ENCODE data around the gene HPCAL1.

HPCAL1 gene

DNA sequence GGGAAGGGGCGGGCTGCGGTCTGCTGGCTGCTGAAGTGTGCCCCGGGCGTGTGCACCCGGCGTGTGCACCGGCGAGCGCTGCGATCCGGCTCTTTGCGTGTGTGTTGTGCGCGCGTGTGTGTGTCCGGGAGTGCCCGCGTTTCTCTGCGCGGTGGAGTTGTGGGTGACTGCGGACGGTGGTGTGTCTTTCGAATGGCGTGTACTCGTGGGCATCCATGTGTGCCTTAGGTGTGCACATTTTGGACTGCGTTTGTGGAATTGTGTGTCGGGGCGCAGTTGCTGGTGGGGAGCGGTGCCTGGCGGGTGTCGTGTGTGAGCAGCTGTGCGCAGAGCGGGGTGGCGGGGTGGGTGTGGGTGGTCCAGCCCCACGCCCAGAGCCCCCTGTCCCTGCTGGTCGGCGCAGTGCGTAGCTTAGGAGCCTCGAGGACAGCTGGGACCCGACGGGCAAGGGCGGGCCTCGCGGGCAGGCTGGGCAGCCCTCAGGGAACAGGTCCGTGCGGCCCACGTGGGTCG, 533 bp downstream of the HPCAL1 start:
- ATAC-seq (peak; percentile 2), DNase-seq (peak in 1 of 2 donors; percentile 42)
- H3K27ac Mint-ChIP-seq: peak overlapping the region in 1 of 2 donors; percentile 78
- peak overlapping the region; percentile 91 to 99 for H3K4me3 Mint-ChIP-seq
- peaks cover 90% of the 10 kb centered on the region for H3K4me1 Mint-ChIP-seq
- H3K27me3 Mint-ChIP-seq: no peaks in the 10 kb centered on the region
- peaks cover 5 to 7% of the 10 kb centered on the region in 2 donors for H3K9me3 Mint-ChIP-seq

DNA sequence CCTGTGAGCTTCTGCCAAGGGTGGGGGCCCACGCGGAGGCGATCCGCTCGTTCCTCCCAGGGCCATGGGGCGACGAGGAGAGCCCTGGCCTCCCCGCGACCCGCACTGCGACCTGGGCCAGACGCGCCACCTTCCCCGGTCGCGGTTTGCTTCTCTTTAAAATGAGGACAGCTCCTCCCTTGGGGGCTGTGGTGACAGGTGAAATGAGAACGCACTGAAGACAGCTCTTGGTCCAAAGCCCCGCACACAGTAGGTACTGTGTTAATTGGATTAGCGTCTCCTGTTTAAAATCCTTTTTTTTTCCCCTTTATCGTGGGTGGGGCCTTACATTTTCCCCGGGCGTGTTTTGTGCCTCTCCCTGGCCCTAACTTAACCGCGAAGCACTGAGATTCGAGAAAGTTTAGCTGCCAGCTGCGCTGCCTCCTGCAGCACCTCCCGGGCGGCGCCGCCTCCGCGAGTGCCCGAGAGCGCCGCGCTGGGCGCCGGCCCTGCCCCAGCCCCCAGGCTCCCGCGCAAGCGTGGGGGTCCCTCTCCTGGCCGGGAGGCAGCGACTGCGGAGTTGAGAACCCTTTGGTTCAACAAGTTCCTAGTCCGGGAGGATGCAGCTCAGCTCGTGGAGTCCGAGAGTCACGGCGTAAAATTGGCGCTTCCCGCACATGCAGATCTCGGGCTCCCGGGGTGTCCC, 1.1 kb downstream of the HPCAL1 start:
- Mint-ChIP-seq H3K27me3 (no peaks in the 10 kb centered on the region), H3K9me3 (peaks cover 3 to 4% of the 10 kb centered on the region in 2 donors), H3K4me3 (peak overlapping the region; percentile 91 to 99), H3K4me1 (peaks cover 89% of the 10 kb centered on the region), H3K27ac (peak overlapping the region; percentile 72 to 86)
- ATAC-seq: peak; percentile 0
- DNase-seq: peak; percentile 50

DNA sequence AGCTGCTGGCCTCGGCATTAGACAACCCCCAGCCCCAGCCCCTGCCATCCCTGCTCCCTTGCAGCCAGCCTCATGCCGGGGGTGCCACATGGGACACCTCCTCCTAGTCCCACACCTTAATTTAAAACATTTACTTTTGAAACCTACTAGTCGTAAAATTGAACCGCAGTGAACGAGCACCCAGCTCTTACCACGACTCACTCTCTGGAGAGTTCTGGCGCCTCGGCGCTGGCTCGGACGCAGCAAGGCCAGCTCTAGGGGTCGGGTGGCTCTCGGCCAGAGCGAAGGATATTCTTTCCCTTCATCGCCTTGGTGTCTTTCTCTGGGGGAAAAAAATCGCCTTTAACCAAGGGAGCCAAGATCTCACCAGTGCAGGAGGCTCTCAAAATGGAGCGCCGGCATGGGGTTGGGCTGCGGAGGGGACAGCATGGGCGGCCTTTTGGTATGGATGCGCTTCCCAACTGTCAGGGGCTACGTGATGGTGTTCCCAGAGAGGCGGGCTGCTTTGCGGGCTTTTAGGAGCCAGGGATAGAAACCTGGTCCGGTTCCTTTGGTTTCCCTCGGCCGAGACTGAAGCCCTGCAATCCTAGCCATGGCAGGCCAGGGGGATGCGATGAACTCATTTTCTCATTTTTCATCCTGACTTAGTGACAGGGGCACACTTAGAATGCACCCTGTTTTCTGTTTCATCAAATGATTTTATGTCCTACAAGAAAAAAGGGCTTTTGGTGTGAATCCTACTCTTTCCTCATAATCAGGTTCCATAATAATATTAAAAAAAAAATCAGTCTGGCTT, 2.0 kb downstream of the HPCAL1 start:
- peak overlapping the region in 1 of 2 donors; percentile 9 for H3K27ac Mint-ChIP-seq
- no peak for ATAC-seq
- H3K27me3 Mint-ChIP-seq: no peaks in the 10 kb centered on the region
- peak overlapping the region; percentile 91 to 99 for H3K4me3 Mint-ChIP-seq
- peaks cover 86% of the 10 kb centered on the region for H3K4me1 Mint-ChIP-seq
- no peaks in the 10 kb centered on the region for H3K9me3 Mint-ChIP-seq
- no peak for DNase-seq

DNA sequence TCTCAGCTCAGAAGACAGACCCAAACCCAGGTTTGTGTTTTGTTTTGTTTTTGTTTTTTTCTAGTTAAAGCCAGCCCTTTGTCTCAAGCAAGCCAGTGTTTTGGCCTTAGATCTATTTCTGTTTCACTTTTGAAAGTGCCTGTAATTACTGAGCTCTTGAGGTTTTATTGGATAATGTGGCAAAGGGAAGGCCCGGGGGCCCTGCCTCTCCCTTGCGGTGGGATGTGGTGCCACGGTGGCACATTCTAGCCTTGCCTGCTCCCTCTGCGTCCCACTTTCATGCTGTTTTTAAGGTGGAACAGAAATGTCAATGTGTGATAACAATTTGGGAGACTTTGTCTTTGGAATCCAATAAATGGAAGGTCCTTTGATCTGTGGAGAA, 2.5 kb downstream of the HPCAL1 start:
- peak overlapping the region; percentile 91 to 99 for H3K4me3 Mint-ChIP-seq
- peak overlapping the region in 1 of 2 donors; percentile 68 for H3K27ac Mint-ChIP-seq
- DNase-seq (peak; percentile 53 to 75), ATAC-seq (peak; percentile 46)
- H3K9me3 Mint-ChIP-seq: no peaks in the 10 kb centered on the region
- peaks cover 86% of the 10 kb centered on the region for H3K4me1 Mint-ChIP-seq
- H3K27me3 Mint-ChIP-seq: no peaks in the 10 kb centered on the region

DNA sequence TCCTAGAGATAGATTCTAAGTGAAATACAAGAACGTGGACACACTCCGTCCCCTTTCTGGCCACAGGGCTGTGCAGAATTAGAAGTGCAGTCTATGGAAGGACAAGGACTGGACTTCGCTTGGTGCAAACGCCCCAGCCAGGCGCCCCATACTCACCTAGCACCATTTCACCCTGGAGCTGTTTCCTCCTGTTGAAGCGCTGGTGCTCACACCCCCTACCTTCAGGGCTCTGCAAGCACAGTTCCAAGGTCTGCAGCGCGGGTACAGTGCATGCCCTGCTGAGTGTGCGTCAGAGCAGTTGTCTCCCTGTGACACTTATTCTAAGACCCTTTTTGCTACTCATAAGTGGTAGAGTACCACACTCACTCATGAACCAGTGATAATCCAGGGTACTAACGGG, 3.0 kb downstream of the HPCAL1 start:
- Mint-ChIP-seq H3K4me1 (peaks cover 82% of the 10 kb centered on the region), H3K27ac (peak overlapping the region in 1 of 2 donors; percentile 16), H3K9me3 (no peaks in the 10 kb centered on the region), H3K27me3 (no peaks in the 10 kb centered on the region), H3K4me3 (peak overlapping the region; percentile 91 to 99)
- ATAC-seq: peak; percentile 34
- peak; percentile 37 to 40 for DNase-seq

DNA sequence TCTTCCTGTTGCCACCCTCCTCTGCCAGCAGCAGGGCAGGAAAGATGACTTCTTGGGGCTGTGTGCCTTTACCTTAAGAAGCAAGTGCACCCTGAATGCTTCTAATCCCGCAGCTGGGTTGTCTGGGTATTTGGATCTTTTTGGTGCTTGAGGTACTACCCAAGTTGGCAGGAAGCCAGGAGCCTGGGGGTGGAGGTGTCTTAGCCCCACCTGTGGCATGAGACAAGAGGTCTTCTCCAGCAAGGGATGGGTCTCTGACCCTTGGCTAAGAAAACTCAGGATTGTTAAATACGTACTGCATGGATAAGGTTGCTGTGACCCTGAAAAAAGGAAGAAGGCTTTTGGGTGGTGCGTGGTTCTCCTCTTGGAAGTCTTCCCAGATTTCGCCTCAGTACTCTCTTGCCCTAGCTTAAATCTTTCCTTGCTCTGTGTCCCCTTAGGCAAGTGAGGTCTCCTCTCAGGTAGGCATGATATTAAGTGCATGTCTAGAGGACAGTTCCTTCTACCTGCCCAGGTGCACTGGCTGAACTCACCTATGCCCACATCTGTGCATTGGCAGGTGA, 4.3 kb downstream of the HPCAL1 start:
- ATAC-seq: no peak
- no peaks in the 10 kb centered on the region for H3K27me3 Mint-ChIP-seq
- no peak overlapping the region for H3K27ac Mint-ChIP-seq
- H3K9me3 Mint-ChIP-seq: no peaks in the 10 kb centered on the region
- H3K4me1 Mint-ChIP-seq: peaks cover 69% of the 10 kb centered on the region
- DNase-seq: no peak
- H3K4me3 Mint-ChIP-seq: peak overlapping the region; percentile 38 to 52

DNA sequence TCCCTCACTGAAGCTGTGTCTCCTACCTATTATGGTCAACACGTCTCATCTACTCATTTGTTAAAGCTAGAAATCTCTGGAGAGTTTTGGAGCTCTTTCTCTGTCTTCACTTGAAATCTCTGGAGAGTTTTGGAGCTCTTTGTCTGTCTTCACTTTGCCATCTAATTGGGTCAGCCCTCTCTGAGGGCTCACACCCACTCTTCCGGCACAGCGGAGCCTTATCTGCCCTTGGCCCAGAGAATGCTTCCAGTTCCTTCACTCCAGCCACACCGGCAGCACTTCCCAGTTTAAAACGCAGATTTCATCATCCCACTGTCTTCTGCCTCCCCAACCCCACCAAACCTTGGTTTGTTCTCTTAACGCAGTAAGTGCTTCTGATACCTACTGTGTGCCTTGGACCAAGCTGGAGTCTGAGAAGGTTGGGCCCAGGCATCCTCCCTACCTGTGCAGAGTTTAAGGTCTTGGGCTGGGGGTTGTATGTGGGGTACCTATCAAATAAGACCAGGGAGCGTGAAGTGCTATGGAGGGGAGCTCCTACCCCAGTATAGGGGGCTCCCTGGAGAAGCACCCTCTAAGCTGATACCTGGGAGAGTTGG, 5.0 kb downstream of the HPCAL1 start:
- peak overlapping the region in 1 of 2 donors; percentile 23 for H3K27ac Mint-ChIP-seq
- DNase-seq: no peak
- H3K4me3 Mint-ChIP-seq: peak overlapping the region; percentile 38 to 52
- ATAC-seq: no peak
- no peaks in the 10 kb centered on the region for H3K27me3 Mint-ChIP-seq
- H3K4me1 Mint-ChIP-seq: peaks cover 68% of the 10 kb centered on the region
- H3K9me3 Mint-ChIP-seq: no peaks in the 10 kb centered on the region

DNA sequence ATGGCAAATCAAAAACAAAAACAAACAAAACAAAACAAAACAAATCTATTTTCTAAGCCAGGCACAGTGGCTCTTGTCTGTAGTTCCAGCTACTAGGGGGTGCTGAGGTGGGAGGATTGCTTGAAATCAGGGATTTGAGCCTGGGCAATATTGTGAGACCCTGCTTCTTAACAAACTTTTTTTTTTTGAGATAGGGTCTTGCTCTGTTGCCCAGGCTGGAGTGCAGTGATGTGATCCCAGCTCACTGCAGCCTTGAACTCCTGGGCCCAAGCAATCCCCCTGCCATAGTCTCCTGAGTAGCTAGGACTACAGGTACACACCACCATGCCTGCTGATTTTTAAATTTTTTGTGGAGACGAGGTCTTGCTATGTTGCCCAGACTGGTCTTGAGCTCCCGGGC, 6.2 kb downstream of the HPCAL1 start:
- Mint-ChIP-seq H3K9me3 (no peaks in the 10 kb centered on the region), H3K27me3 (no peaks in the 10 kb centered on the region), H3K4me1 (peaks cover 60% of the 10 kb centered on the region), H3K4me3 (no peak overlapping the region), H3K27ac (no peak overlapping the region)
- DNase-seq (no peak), ATAC-seq (no peak)

DNA sequence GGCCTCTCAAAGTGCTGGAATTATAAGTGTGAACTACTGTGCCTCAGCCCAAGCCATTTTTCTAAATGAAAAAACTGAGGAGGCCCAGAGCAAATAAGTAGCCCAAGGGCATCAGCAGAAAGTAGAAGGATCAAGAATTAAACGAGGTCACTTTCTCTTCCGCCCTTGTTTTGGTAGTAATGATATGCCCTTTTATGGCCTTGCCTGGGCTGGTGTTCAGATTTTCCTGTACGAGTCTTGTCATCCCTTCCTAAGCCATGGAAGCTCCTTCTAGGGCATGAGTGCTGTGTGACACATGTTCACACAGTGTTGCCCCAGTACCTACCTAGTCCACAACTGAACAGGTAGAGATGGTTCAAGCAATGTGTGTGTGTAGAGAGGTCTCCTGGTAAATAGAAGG, 6.6 kb downstream of the HPCAL1 start:
- no peak overlapping the region for H3K27ac Mint-ChIP-seq
- ATAC-seq: no peak

DNA sequence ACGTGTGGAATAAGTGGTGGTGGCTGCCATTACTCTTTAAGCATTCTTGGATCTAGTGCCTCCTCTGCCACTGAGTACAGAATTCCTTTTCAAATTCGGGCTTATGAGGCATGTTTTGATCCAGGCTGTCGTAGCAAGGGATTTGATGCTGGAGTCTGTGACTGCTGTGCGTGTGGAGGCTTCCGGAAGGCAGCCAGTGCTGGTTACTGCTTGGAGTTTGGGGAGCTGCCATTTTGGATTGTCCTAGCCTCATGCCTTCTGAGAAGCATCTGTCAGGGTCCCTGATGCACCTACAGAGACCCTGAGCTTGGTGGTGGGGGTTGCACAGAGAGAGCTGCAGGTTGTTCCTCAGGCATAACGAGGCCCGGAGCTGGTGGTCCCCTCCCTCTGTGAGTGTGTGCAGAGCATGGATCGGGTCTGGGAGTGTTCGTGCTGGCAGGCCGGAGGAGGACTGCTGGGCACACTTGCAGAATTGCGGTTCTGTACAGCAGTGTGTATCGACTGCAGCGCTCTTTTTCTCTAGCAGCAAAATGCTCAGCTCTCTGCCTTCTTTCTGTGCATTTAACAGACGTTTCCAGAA, 7.7 kb downstream of the HPCAL1 start:
- DNase-seq (no peak), ATAC-seq (no peak)
- Mint-ChIP-seq H3K27me3 (no peaks in the 10 kb centered on the region), H3K4me1 (peaks cover 50% of the 10 kb centered on the region), H3K9me3 (no peaks in the 10 kb centered on the region), H3K27ac (no peak overlapping the region), H3K4me3 (no peak overlapping the region)

More for the DNA sequence above, 6.6 kb downstream of the HPCAL1 start:
- Mint-ChIP-seq H3K4me3 (no peak overlapping the region), H3K9me3 (no peaks in the 10 kb centered on the region), H3K27me3 (no peaks in the 10 kb centered on the region), H3K4me1 (peaks cover 60% of the 10 kb centered on the region)
- no peak for DNase-seq

DNA sequence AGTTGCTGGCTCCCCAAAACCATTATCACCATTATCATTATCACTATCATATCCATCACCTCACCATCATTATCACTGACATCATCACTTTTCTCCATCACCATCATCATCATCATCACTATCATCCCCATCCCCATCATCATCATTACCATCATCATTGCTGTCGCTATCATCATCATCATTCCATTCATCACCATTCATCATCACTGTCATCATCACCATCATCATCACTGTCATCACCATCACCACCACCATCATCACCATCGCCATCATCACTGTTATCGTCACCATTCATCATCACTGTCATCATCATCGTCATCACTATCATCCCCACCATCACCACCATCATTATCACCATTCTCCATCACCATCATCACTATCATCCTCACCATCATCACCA, 9.0 kb downstream of the HPCAL1 start:
- ATAC-seq (no peak), DNase-seq (no peak)
- H3K27ac Mint-ChIP-seq: no peak overlapping the region
- no peaks in the 10 kb centered on the region for H3K27me3 Mint-ChIP-seq
- H3K4me3 Mint-ChIP-seq: no peak overlapping the region
- H3K4me1 Mint-ChIP-seq: peaks cover 48% of the 10 kb centered on the region
- no peaks in the 10 kb centered on the region for H3K9me3 Mint-ChIP-seq

DNA sequence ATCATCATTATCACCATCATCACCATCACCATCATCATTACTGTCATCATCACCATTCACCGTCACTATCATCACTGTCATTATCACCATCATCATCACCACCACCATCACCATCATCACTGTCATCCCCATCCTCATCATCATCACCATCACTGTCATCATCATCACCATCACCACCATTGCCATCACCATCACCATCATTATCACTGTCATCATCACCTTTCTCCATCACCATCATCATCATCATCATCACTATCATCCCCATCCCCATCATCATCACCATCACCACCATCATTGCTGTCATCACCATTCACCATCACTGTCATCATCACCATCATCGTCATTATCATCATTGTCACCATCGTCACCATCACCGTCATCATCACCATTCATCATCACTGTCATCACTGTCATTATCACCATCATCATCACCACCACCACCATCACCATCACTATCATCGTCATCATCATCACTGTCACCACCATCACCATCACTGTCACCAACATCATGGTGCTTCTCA, 9.8 kb downstream of the HPCAL1 start:
- Mint-ChIP-seq H3K9me3 (no peaks in the 10 kb centered on the region), H3K4me1 (peaks cover 42% of the 10 kb centered on the region), H3K4me3 (no peak overlapping the region), H3K27ac (no peak overlapping the region), H3K27me3 (no peaks in the 10 kb centered on the region)
- no peak for DNase-seq
- ATAC-seq: peak; percentile 34

DNA sequence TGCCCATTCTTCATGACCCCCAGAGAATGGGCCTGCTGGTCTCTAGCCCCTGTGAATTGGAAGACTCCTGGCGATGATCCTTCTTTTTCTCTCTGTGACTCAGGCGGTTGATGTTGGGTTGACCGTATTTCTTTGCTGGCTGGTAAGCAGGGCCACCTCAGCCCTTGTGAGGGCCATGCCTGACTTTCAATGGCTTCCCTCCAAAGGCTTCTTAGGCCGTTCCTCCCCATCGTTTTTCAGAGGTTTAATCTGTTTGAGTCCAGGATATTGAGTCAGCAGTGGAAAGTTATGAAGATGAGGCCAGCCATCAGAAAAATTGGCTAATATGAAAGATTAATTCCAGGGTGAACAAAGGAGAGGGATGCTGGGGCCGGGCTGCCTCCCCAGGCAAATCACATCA, 13.6 kb downstream of the HPCAL1 start:
- no peak for ATAC-seq
- peaks cover 52% of the 10 kb centered on the region for H3K4me1 Mint-ChIP-seq

DNA sequence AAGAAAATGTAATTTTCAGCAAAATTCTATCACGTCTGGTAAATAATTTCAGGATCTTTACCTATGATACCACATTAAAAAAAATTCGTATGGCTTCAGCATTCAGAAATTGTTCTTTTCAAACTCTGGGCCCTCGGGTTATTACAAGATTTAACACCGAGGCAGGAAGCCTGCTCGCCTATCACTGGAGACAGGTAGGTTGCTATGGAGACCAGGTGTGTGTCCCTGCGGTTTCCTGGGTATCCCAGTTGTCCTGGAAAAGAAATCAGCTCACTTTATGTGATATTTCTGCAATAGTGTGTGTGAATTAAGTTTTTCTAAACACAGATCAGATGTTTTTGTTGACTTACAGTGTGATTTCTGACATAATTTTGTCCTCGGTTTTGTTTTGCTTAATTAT, 14.2 kb downstream of the HPCAL1 start:
- H3K4me1 Mint-ChIP-seq: peaks cover 52% of the 10 kb centered on the region
- no peak overlapping the region for H3K4me3 Mint-ChIP-seq
- DNase-seq (no peak), ATAC-seq (no peak)
- H3K27ac Mint-ChIP-seq: no peak overlapping the region
- no peaks in the 10 kb centered on the region for H3K27me3 Mint-ChIP-seq
- H3K9me3 Mint-ChIP-seq: peaks cover 0 to 3% of the 10 kb centered on the region in 2 donors

More for the DNA sequence above, 13.6 kb downstream of the HPCAL1 start:
- H3K27ac Mint-ChIP-seq: peak overlapping the region in 1 of 2 donors; percentile 8
- peak overlapping the region; percentile 18 to 19 for H3K4me3 Mint-ChIP-seq
- H3K9me3 Mint-ChIP-seq: peaks cover 0 to 3% of the 10 kb centered on the region in 2 donors
- H3K27me3 Mint-ChIP-seq: no peaks in the 10 kb centered on the region
- DNase-seq: no peak

DNA sequence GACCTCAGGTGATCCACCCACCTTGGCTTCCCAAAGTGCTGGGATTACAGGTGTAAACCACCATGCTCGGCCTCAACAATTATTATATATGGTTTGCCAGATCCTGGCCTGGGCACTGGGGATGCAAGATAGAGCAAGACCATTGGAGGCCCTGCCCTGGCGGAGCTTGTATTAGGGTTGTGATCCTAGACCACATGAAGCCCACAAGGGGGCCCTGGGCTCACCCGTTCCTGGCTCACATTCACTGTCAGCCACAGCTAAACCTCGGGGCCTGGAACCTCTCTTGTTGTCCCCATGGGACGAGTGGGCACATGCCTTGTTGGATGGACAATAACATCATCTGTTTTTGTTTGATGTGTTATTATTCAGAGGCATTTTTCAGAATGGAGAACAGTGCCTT, 14.9 kb downstream of the HPCAL1 start:
- DNase-seq (no peak), ATAC-seq (no peak)
- Mint-ChIP-seq H3K27ac (no peak overlapping the region), H3K9me3 (peaks cover 0 to 3% of the 10 kb centered on the region in 2 donors), H3K4me1 (peaks cover 52% of the 10 kb centered on the region), H3K4me3 (no peak overlapping the region), H3K27me3 (no peaks in the 10 kb centered on the region)
